HG03097 (cell line): ENCODE measurements around the gene PGK1.

Experiments used
- ATAC-seq: cut with Tn5 transposase; IDR thresholded peaks from one replicate; pipeline ENCODE4 v1.9.1; 2021; ENCODE audit not compliant: unreplicated experiment, low FRiP score

The PGK1 gene

GRCh38 chrX:78165425-78165824 is 61.4 kb downstream of the PGK1 start:
- ATAC-seq: no peak

- ATAC-seq: no peak
Measured at GRCh38 chrX:78168065-78168464, 64.0 kb downstream of the PGK1 start.
